ENCODE data around the gene PPP1R14D. TPM values are rescaled to one million over a fixed set of nuclear protein-coding genes. Genes with fewer than 3 reads are reported as not detected.

PPP1R14D gene
- total RNA-seq, 1 experiment from 2014 or later, result not detected

- H3T11ph ChIP-seq (ENCODE audit: low read length), result no peak overlapping the region
- no peak overlapping the region for H4K5ac ChIP-seq (ENCODE audit: insufficient read length, low read depth, low read length)
- H4K91ac ChIP-seq (ENCODE audit: insufficient read length, low read depth, low read length), result no peak overlapping the region
- no peaks in the 10 kb centered on the region for H4K20me1 ChIP-seq (ENCODE audit: control insufficient read depth, insufficient read depth, insufficient read length)
- no peak overlapping the region for H2AK5ac ChIP-seq (ENCODE audit: insufficient read length, low read length)
- TF ChIP-seq CTCF (conservative IDR thresholded peaks at IDR 0.05), result no peak
- no peak overlapping the region for H3K14ac ChIP-seq (ENCODE audit: insufficient read depth, low read length)
- H3K79me1 ChIP-seq (ENCODE audit: insufficient read depth, low read depth, low read length, poor library complexity, severe bottlenecking), result peaks cover 4% of the 10 kb centered on the region
- no peaks in the 10 kb centered on the region for H3K9me3 ChIP-seq (ENCODE audit: control insufficient read depth, low read depth, low read length)
- H3K23me2 ChIP-seq (ENCODE audit: insufficient read length, low read depth, low read length, poor library complexity, severe bottlenecking), result no peaks in the 10 kb centered on the region
- H2BK12ac ChIP-seq (ENCODE audit: insufficient read length, low read depth, low read length), result no peak overlapping the region
- no peak overlapping the region for H3K56ac ChIP-seq (ENCODE audit: insufficient read length, low read depth, low read length)
- Mint-ChIP-seq H3K9me3 (no peaks in the 10 kb centered on the region), H3K27ac (peak overlapping the region in 1 of 3 experiments; percentile 8; a peak in 2 of 7 replicates), H3K36me3 (ENCODE audit: insufficient read depth in 1 of 3, low read depth in 3 of 3) (peaks cover 10 to 14% (median 13%) of the 10 kb centered on the region in 3 experiments; a peak in 5 of 7 replicates), H3K27me3 (ENCODE audit: low read depth) (no peaks in the 10 kb centered on the region), H3K4me1 (peaks cover 25 to 33% of the 10 kb centered on the region in 2 experiments), H3K4me3 (no peak overlapping the region)
- no peak overlapping the region for H2BK5ac ChIP-seq (ENCODE audit: insufficient read length, low read length)
- DNase-seq, result no peak
- no peak overlapping the region for H2BK15ac ChIP-seq (ENCODE audit: low read depth, low read length)
- no peaks in the 10 kb centered on the region for H3K27me3 ChIP-seq (ENCODE audit: insufficient read depth, low read length)
- no peak overlapping the region for H2AFZ ChIP-seq (ENCODE audit: low read length)
- H3K9ac ChIP-seq (ENCODE audit: extremely low read depth, insufficient read length, low read length), result no peak overlapping the region
- WGBS (ENCODE audit: extremely low coverage, insufficient read length, low lambda C conversion rate), result no CpG with 5 or more reads among the region's 9 CpGs
- no peak overlapping the region for H4K8ac ChIP-seq (replicated peaks; ENCODE audit: insufficient read length, low read depth, low read length)
- no peak overlapping the region for H3K23ac ChIP-seq (ENCODE audit: insufficient read length, low read depth, low read length)
- no peaks in the 10 kb centered on the region for H3K79me2 ChIP-seq (ENCODE audit: insufficient read depth, low read length)
- no peak overlapping the region for H2BK120ac ChIP-seq (ENCODE audit: low read depth, low read length, poor library complexity, severe bottlenecking)
- H3K4me2 ChIP-seq (ENCODE audit: insufficient read depth, insufficient read length, low read length), result no peak overlapping the region
- H2BK20ac ChIP-seq (ENCODE audit: low read depth, low read length, poor library complexity, severe bottlenecking), result no peak overlapping the region
- no peak overlapping the region for H3K4ac ChIP-seq (ENCODE audit: low read depth, low read length)
- H3K18ac ChIP-seq (ENCODE audit: insufficient read length, low read depth, low read length), result no peak overlapping the region
- peaks cover 5% of the 10 kb centered on the region; the same call in 1 of the 2 replicates for H3K4me1 ChIP-seq (ENCODE audit: insufficient read depth, low read length)
- no peak overlapping the region for H3K27ac ChIP-seq (ENCODE audit: insufficient read length, low read depth, low read length)
Measured at GRCh38 chr15:40793216-40793989, 35.1 kb downstream of the PPP1R14D start.

Data from H9 (cell line).